Measurements from ENCODE around the gene HOXD1.

HOXD1 gene

GRCh38 chr2:176154576-176155252 lies 33.8 kb upstream of the HOXD1 start:
- DNase-seq = no peak

GRCh38 chr2:176155356-176156044 lies 33.0 kb upstream of the HOXD1 start:
- no peak for DNase-seq

GRCh38 chr2:176156301-176156806 lies 32.1 kb upstream of the HOXD1 start:
- DNase-seq = no peak

GRCh38 chr2:176156807-176157498 lies 31.5 kb upstream of the HOXD1 start, which contains the start of gene HOXD3:
TSS of gene HOXD3 (plus strand) at chr2:176157307. CDS start at chr2:176169115, 11,808 bp downstream.
- DNase-seq = no peak

GRCh38 chr2:176157499-176158185 lies 30.8 kb upstream of the HOXD1 start:
- DNase-seq = no peak

DNA sequence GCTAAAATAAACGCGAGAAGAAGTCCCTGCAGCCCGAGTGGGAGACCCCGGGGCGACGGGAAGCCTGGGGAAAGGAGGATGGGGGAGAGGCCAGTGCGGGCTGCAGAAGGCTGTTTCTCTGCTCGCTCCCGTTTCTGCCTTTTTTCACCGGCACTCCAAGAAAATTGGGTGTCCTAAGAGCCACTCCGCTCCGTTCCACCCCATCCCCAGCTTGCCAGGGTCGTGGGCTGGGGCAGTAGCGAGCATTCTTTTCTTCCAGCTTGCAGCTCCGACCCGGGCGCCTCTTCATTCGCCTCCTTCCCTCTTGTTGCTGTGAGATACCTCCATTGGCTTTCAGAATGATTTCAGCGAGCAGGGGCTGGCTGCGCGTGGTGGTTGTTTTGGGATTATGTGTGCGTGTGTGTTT lies 30.3 kb upstream of the HOXD1 start:
- DNase-seq = no peak

DNA sequence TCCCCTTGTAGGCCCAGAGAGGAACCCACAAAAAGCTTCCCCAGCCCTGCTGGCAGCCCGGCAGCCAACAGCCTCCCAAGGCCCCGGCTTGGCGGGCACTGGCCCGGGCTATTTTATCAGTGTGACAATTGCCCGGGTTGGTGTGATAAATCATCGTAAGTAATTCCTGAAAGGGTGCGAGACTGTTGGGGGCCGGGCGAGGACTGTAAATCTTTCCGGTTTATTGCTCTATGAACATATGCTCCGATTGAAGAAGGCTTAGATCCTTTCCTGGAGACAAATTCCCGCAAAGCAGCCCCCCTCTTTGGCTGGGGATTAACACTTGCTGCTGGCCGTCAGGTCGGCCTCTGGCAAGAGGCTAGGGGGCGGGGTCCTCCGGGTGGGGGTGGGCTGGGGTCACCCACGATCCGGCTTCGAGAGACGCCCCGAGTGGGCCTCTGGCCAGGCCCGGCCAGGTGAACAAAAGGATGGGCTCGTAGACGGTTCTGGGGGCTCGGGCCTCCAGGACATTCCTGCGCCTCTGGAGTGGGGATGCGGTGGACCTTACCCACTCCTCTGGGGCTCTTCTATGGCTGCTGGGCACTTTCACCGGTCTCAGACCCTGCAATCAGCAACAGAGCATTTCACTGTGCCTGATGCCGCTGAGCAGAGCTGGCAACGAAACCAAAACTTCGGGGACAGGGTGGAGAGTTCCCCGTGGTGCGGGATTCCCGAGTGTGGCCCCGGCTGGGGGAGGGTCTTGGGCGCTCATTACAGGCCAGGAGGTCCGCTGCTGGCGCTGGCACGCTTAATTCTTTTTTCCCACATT lies 29.4 kb upstream of the HOXD1 start:
- no peak for DNase-seq

- DNase-seq = no peak
Observed at GRCh38 chr2:176159663-176160250, 28.7 kb upstream of the HOXD1 start.

DNA sequence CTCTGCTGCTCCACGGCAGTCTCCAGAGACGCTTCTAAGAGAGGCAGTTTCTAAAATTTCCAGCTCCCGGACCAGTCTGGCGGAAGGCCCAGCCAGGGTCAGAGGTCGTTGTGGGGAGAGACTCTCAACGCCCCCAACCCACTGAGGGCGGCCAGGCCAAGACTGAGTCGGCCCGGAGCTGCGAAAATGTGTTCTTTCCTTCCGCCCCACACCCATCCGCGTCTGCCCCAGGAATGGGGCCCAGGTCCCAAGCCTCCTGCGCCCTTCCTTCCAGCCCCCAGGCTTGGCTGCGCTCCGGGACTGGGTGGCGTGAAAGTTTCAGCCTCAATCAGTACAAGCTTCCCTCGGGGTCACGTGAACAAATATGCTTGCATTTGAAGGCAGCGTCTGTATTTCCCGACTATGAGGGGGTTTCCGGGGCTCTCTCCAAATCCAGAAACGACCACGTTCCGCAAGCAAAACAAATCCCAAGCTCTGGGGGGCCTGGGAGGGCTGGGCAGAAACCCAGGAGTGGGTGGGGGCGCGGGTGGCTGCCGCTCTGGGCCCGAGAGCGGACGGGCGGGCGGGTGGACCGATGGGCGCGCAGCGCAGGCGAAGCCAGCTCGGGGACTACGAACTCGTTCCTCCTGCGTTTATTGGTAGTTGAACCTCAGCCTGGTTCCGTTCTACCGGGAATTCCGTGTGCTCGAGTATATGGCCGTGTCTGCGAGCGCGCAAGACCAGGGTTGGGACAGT lies 28.1 kb upstream of the HOXD1 start:
- no peak for DNase-seq

GRCh38 chr2:176160986-176161824 lies 27.3 kb upstream of the HOXD1 start:
- no peak for DNase-seq

GRCh38 chr2:176161825-176162626 lies 26.4 kb upstream of the HOXD1 start:
- DNase-seq = no peak

- no peak for DNase-seq
Observed at GRCh38 chr2:176162911-176163671, 25.4 kb upstream of the HOXD1 start.

GRCh38 chr2:176163672-176164056 lies 24.8 kb upstream of the HOXD1 start:
- DNase-seq = no peak

GRCh38 chr2:176164201-176164600 lies 24.3 kb upstream of the HOXD1 start:
- DNase-seq = no peak

GRCh38 chr2:176164611-176165369 lies 23.7 kb upstream of the HOXD1 start:
- DNase-seq = no peak

DNA sequence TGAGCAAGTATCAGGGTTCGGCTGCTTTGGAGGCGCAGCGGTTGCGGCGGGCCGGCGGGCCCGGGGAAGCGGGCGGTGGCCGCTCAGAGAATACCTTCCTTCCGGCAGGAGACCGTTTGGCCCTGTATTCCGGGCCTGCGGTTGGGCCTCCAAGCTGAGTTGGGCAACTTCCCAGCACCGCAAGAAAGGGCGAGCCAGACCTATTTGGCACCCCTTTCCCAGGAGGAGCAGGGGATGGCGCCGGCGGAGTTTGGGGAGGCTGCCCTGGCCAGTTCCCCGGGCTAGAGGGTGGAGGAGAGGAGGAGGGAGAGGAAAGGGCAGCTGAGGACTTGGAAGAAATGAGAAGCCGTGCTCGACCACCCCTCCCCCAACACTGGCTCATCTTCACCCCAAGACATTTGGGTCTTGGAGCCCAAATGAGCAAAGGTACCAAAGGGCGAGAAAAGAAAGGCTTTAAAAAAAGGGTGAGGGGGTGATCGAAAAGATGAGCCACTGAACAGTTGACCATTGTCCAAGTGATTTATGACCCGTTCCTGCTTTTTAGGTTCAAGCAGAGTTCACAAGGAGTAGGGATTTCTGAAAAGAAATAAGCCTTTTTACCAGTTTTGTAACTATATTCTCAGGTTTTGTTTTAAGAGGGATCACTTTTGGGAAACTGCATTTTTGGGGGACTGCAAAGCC lies 23.0 kb upstream of the HOXD1 start:
- no peak for DNase-seq

DNA sequence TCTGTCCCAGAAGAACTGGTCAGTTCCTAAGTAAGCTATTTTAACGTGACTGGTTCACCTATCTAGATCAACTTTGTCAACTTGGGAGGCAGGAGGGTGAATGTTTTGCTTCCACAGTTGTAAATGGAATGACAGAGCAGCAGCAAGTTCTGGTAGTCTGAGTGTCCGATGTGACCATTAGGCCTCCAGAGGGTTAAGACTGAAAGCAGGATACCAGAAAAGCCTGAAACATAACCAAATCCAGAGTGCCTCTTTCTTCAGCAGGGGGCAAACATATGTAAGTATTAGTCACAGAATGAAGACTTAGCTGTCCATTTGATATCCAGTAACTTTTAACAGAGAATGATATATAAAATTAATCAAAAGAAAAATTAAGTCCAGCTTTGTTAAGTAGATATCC lies 22.2 kb upstream of the HOXD1 start:
- DNase-seq = no peak

Data from stimulated activated CD4-positive, alpha-beta T cell treated with anti-CD3 and anti-CD28 coated beads, Interleukin-4, amount 100 ng/mL, for 24 hours (primary cell).